Ovary (tissue), 3 donors: ENCODE data around the gene BZW1.

Experiments used
- EP300 ChIP-seq: sonication (generic); formaldehyde crosslinking; IDR thresholded peaks from one replicate; pipeline ENCODE4 v1.6.1; 2017; ENCODE audit warnings: antibody characterized with exemption
- POLR2A ChIP-seq: fragments of 450-650 bp; IDR thresholded peaks from one replicate; pipeline ENCODE4 v1.6.1; 2017; ENCODE audit warnings: antibody characterized with exemption, mild to moderate bottlenecking, moderate library complexity
- TF ChIP-seq, protein P1 (sequence below), 3 donors: fragments of 450-650 bp in 2 of 3; fragments of 200-600 bp in 1 of 3; IDR thresholded peaks; one replicate each; pipeline versions ENCODE4 v1.5.1 to v1.8.0; 2016 to 2022; ENCODE audit warnings: antibody characterized with exemption in 3 of 3, mild to moderate bottlenecking in 1 of 3
- donor health status: DM: no; HTN: no; CAD: no.

DNA sequence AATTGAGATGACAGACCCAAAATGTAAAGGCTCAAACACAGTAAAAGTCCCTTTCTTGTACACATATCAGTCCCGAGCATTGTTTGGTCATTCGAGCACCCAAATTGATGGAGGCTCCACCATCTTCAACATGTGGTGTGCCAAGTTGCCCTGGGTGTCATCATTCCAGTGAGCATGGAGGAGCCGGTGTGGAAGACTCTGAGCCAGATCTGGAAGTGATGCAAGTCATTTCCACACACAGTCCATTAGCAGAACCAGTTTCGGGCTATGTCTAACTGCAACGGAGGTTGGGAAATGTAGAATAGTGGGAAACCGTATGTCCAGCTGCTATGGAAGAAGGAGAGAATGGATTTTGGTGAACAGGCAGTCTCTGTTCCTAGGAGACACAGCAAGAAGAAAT is 40.9 kb upstream of the BZW1 start:
- TF ChIP-seq, protein P1, sequence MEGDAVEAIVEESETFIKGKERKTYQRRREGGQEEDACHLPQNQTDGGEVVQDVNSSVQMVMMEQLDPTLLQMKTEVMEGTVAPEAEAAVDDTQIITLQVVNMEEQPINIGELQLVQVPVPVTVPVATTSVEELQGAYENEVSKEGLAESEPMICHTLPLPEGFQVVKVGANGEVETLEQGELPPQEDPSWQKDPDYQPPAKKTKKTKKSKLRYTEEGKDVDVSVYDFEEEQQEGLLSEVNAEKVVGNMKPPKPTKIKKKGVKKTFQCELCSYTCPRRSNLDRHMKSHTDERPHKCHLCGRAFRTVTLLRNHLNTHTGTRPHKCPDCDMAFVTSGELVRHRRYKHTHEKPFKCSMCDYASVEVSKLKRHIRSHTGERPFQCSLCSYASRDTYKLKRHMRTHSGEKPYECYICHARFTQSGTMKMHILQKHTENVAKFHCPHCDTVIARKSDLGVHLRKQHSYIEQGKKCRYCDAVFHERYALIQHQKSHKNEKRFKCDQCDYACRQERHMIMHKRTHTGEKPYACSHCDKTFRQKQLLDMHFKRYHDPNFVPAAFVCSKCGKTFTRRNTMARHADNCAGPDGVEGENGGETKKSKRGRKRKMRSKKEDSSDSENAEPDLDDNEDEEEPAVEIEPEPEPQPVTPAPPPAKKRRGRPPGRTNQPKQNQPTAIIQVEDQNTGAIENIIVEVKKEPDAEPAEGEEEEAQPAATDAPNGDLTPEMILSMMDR (IDR thresholded peaks at IDR 0.05) = no peak
- TF ChIP-seq POLR2A (no peak), EP300 (no peak)
